Transverse colon (tissue), 4 donors: ENCODE measurements around the gene CREBBP. TPM values are rescaled to one million over a fixed set of nuclear protein-coding genes. Genes with fewer than 3 reads are reported as not detected.

Source experiments
- DNase-seq: peaks from one replicate; pipeline ENCODE4 v3.0.0-alpha.2; 2019
- H3K27ac ChIP-seq, 4 donors: fragments of 200-600 bp; sonication (generic); 2 replicates each; pipeline ENCODE4 v1.5.1; 2016 to 2018; ENCODE audit warnings: inconsistent platforms in 4 of 4
- H3K27me3 ChIP-seq: fragments of 200-600 bp; sonication (generic); 2 replicates; pipeline ENCODE4 v1.5.1; 2017; ENCODE audit warnings: inconsistent platforms
- H3K36me3 ChIP-seq, 4 donors: fragments of 200-600 bp; sonication (generic); 2 replicates each; pipeline ENCODE4 v1.5.1; 2017 to 2019; ENCODE audit warnings: inconsistent platforms in 4 of 4
- H3K4me1 ChIP-seq, 4 donors: fragments of 200-600 bp; sonication (generic); 2 replicates each; pipeline ENCODE4 v1.5.1; 2017 to 2020; ENCODE audit warnings: inconsistent platforms in 4 of 4
- H3K4me3 ChIP-seq, 4 donors: fragments of 200-600 bp; sonication (generic); 1 replicate in 1 of 4; 2 replicates in 3 of 4; pipeline versions ENCODE4 v1.5.1 to v1.6.1; 2017 to 2019; ENCODE audit warnings: inconsistent platforms in 4 of 4
- H3K9me3 ChIP-seq, 2 donors: fragments of 200-600 bp; sonication (generic); 2 replicates each; pipeline ENCODE4 v1.5.1; 2017 to 2019; ENCODE audit warnings: inconsistent platforms in 2 of 2
- CTCF ChIP-seq, 5 experiments: fragments of 200-600 bp in 3 of 5; fragments of 450-650 bp in 2 of 5; sonication (generic) in 3 of 5; IDR thresholded peaks; 1 replicate in 2 of 5; 2 replicates in 3 of 5; pipeline ENCODE4 v1.5.1; 2016 to 2017; ENCODE audit warnings: antibody characterized with exemption in 5 of 5, inconsistent platforms in 3 of 5, mild to moderate bottlenecking in 2 of 5, moderate library complexity in 1 of 5
- EP300 ChIP-seq: sonication (generic); formaldehyde crosslinking; IDR thresholded peaks from one replicate; pipeline ENCODE4 v1.6.1; 2017; ENCODE audit warnings: antibody characterized with exemption, low read depth
- POLR2A ChIP-seq: fragments of 450-650 bp; IDR thresholded peaks from one replicate; pipeline ENCODE4 v1.6.1; 2016; ENCODE audit warnings: antibody characterized with exemption, mild to moderate bottlenecking, moderate library complexity
- POLR2AphosphoS5 ChIP-seq, 3 donors: sonication (generic); formaldehyde crosslinking; IDR thresholded peaks; one replicate each; pipeline ENCODE4 v1.6.1; 2016; ENCODE audit warnings: antibody characterized with exemption in 3 of 3
- WGBS, 2 donors: methylation state at CpG; one replicate each; pipeline ENCODE4 v1.1.5; 2018; ENCODE audit warnings: low coverage in 1 of 2; 5-methylcytosine and 5-hydroxymethylcytosine counted together
- in situ Hi-C, 4 donors: fragments of 200-750 bp; cut with MboI; loops; one replicate each; pipeline versions ENCODE4 v1.15.0 to v1.15.1; 2017; ENCODE audit warnings: low sequenced_read_pairs in 3 of 4, low pct_ligation_motif_present in 1 of 4, low pct_unique_long_range_greater_than_20kb in 1 of 4
- intact Hi-C: fragments of 100-400 bp; cut with DNase I; formaldehyde crosslinking; loops from one replicate; pipeline ENCODE4 v1.15.1; 2023; ENCODE audit warnings: low total_unique reads
- total RNA-seq, 4 donors: library from RNA; depleted of rRNA; stranded (reverse); fragments of >200 nt; gene quantifications; one replicate each; pipeline ENCODE4 v1.1.0, GENCODE V29; 2016

The CREBBP gene
- total RNA-seq, 4 donors from 2014 or later: 52.4 to 235 (median 98.7) TPM

- Histone ChIP-seq H3K4me3 (no peak overlapping the region), H3K27ac (no peak overlapping the region), H3K36me3 (peaks cover 0 to 69% (median 29%) of the 10 kb centered on the region in 4 donors), H3K27me3 (no peaks in the 10 kb centered on the region), H3K9me3 (no peaks in the 10 kb centered on the region), H3K4me1 (peaks cover 0 to 3% (median 0%) of the 10 kb centered on the region in 4 donors)
- DNase-seq: no peak
- in situ Hi-C loops: no loop called here
- TF ChIP-seq POLR2AphosphoS5 (IDR thresholded peaks at IDR 0.05) (no peak), CTCF (IDR thresholded peaks at IDR 0.05) (no peak), POLR2A (no peak), EP300 (no peak)
- intact Hi-C loops: no loop called here
- 94% methylated on average over 7 of the region's 7 CpGs; no CpG with 5 or more reads in 1 of the 2 donors for WGBS, 2 donors
Measured at GRCh38 chr16:3744018-3744417, 136.5 kb downstream of the CREBBP start.

- in situ Hi-C loops (no loop called here), intact Hi-C loops (no loop called here)
- Histone ChIP-seq H3K4me1 (peaks cover 0 to 3% (median 0%) of the 10 kb centered on the region in 4 donors), H3K4me3 (no peak overlapping the region), H3K27ac (no peak overlapping the region), H3K9me3 (no peaks in the 10 kb centered on the region), H3K36me3 (peaks cover 0 to 86% (median 36%) of the 10 kb centered on the region in 4 donors), H3K27me3 (no peaks in the 10 kb centered on the region)
- no peak for DNase-seq
- no peak for TF ChIP-seq CTCF (IDR thresholded peaks at IDR 0.05)
- no peak for TF ChIP-seq POLR2A
- TF ChIP-seq EP300: no peak
- TF ChIP-seq POLR2AphosphoS5 (IDR thresholded peaks at IDR 0.05): no peak
- 91 to 100% methylated on average over 1 to 16 of the region's 16 CpGs for WGBS, 2 donors
Measured at GRCh38 chr16:3740934-3741333, 139.6 kb downstream of the CREBBP start.

DNA sequence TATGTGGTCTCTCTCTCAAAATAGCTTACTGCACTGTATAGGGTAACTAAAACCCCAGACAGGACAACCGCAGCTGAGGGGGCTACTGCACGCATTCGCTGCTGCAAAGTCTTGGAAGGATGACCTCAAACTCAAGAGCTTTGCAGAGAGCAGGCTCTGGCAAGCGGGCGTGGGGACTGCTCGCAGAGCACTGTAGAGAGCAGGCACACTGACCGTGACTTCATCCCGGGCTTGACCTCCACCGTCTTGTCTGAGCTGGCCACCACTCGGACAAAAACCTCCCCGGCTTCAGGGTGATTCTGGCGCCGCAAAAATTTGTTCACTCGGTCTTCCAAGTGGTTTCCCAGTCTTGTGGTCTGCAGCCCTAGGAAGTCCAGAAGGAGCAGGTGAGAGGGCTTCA is 140.3 kb downstream of the CREBBP start:
- Histone ChIP-seq H3K36me3 (peaks cover 0 to 83% (median 40%) of the 10 kb centered on the region in 4 donors), H3K27me3 (no peaks in the 10 kb centered on the region), H3K4me3 (no peak overlapping the region), H3K9me3 (no peaks in the 10 kb centered on the region), H3K4me1 (peaks cover 0 to 3% (median 0%) of the 10 kb centered on the region in 4 donors), H3K27ac (no peak overlapping the region)
- no peak for DNase-seq
- TF ChIP-seq EP300 (no peak), POLR2A (no peak), POLR2AphosphoS5 (IDR thresholded peaks at IDR 0.05) (no peak), CTCF (IDR thresholded peaks at IDR 0.05) (no peak)
- 93 to 96% methylated on average over 3 to 14 of the region's 14 CpGs for WGBS, 2 donors
- in situ Hi-C loops (no loop called here), intact Hi-C loops (no loop called here)

- in situ Hi-C loops (no loop called here), intact Hi-C loops (no loop called here)
- Histone ChIP-seq H3K27ac (no peak overlapping the region), H3K9me3 (no peaks in the 10 kb centered on the region), H3K4me1 (peaks cover 0 to 3% (median 0%) of the 10 kb centered on the region in 4 donors), H3K27me3 (no peaks in the 10 kb centered on the region), H3K36me3 (peaks cover 0 to 80% (median 37%) of the 10 kb centered on the region in 4 donors), H3K4me3 (no peak overlapping the region)
- DNase-seq: no peak
- TF ChIP-seq CTCF (IDR thresholded peaks at IDR 0.05) (no peak), POLR2A (no peak), EP300 (no peak), POLR2AphosphoS5 (IDR thresholded peaks at IDR 0.05) (no peak)
- 93% methylated on average over 9 of the region's 9 CpGs; no CpG with 5 or more reads in 1 of the 2 donors for WGBS, 2 donors
Measured at GRCh38 chr16:3739636-3740035, 140.9 kb downstream of the CREBBP start.
